DMS79 (cell line): ENCODE measurements around the gene TPD52L2.
"Not testable (repeated sequence)": the region's sequence is repeated elsewhere in the genome, so short reads cannot be mapped to it uniquely, and the experiment has no call there.

ENCODE experiments used
- DNase-seq: peaks from one replicate; lab custom pipeline; 2025; lab: John Stamatoyannopoulos, UW

Gene TPD52L2

GRCh38 chr20:63835021-63835858, 29.8 kb upstream of the TPD52L2 start:
- DNase-seq: peak; percentile 94

- DNase-seq: no peak
Measured at GRCh38 chr20:63836458-63837344, 28.4 kb upstream of the TPD52L2 start.

DNA sequence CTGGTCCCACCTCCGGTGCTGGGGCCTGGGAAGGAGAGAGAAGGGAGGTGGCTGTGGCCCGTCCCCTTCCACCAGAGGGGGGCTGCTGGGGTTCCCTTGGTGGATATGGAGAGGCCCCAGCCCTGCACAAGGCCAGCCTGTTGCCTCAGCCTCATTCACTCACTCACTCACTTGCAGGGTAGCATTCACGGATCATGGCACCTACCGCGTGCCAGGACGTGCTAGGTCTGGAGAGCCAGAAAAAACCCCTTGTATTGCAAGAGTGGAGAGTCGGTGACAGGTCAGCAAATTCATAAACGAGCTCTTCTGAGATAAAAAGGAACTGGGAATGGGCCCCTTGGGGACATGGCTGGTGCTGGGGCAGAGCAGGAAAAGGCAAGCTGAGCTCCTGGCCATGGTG, 27.6 kb upstream of the TPD52L2 start:
- DNase-seq: peak; percentile 68

- no peak for DNase-seq
Measured at GRCh38 chr20:63839620-63840019, 25.4 kb upstream of the TPD52L2 start.

DNA sequence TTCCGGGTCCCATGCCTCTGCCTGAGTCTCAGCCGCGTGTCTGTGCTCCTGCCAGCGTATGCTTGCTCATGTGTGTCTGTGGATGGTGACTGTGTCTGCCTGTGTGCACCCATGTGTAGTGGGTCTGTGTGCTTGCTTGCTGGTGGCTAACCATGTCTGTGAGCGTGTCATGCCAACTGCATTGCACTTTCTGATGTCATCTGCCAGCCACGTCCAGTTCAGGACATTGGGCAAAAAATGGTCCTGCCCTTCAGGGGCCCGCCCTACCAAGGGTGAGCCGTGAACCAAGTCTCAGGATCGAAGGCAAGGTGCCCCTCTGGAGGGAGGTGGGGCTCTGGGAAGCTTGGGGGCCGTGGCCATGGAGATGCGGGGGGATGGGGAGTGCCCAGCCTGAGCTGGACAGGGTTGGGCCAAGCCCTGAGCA, 24.7 kb upstream of the TPD52L2 start:
- DNase-seq: no peak

DNA sequence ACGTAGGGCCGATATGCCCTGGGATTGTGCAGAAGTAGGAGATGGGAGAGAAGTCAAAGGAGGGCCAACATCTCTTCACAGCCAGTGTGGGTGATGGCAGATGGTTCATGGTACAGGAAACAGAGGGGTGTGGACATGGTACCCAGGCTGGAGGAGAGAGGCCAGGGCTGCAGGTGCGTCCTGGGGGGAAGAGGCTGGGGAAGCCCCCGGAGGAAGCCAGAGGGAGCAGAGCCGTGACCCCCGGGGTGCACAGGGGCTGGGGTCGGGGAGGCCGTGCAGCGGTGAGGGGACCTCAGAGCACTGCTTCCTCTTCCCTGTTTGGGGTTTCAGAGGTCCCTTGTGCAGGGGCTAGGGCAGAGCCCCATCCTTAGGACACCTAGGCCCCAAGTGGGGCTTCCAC, 22.8 kb upstream of the TPD52L2 start:
- DNase-seq: no peak

DNA sequence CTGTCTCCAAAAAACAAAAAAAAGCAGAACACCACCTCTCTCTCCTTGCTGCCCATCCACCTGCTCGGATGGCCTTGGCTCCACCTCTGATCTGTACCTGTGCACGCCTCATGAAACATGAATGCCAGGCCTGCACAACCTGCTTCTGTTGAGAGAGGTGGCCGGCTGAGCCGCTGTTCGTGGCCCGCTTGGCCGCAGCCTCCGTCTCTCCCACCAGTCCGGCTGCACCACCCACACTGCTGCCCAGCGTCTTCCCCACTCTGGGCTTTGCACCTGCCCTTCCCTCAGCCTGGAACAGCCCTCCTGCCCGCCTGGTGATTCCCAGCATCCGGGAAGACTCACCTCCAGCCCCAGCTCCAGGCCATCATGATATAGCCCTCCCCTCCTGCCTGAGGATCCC, 21.8 kb upstream of the TPD52L2 start:
- peak; percentile 41 for DNase-seq

DNA sequence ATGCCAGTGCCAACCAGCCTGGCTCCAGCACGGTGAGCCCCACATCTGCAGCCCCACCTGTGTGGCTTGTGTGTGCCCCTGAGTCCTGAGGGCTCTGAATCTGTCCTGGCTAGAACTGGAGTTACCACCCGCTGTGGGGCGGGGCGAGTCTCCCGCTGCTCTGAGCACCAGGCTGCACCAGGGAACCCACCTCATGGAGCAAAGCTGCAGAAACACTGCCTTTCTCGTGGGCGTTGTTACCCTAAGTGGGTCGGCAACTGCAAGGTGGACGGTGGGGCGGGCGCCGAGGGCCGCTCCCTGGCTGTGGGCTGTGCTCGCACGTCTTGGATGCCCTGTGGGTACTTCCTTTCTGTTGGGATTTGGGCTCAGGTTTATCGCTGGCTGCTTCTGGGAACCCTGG, 21.3 kb upstream of the TPD52L2 start:
- DNase-seq: no peak

- DNase-seq: no peak
Measured at GRCh38 chr20:63844511-63844991, 20.5 kb upstream of the TPD52L2 start.

DNA sequence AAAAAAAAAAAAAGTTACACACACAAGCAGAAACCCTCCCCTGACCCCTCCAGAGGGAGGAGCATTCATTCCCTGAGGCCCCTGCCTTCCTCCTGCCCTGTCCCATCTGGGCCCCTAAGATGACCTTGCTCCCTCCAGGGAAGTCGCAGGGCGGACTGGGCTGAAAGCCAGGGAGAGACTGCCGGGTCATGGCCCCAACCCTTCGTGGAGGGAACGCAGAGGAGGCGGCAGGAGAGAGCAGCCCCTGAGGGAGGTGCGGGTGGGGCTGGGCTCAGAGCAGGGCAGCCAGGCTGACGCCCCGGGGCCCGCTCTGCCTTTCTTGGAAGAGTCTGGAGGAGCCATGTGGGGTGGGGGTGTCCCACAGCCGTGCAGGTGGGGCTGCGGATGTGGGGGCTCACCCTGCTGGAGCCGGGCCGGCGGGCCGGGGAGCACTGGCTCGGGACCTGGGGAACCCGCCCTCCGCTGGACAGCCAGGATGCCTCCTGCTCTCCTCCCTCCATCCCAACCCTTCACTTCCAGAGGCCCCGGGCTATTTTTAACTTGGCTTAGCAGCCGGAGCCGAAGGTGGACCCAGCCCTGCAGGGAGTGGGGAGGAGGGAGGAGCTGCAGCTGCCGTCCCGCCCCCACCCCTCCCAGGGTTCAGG, 18.8 kb upstream of the TPD52L2 start:
- no peak for DNase-seq

GRCh38 chr20:63846888-63847236, 18.2 kb upstream of the TPD52L2 start:
- DNase-seq: no peak

- DNase-seq: no peak
Measured at GRCh38 chr20:63847237-63848002, 17.6 kb upstream of the TPD52L2 start.

DNA sequence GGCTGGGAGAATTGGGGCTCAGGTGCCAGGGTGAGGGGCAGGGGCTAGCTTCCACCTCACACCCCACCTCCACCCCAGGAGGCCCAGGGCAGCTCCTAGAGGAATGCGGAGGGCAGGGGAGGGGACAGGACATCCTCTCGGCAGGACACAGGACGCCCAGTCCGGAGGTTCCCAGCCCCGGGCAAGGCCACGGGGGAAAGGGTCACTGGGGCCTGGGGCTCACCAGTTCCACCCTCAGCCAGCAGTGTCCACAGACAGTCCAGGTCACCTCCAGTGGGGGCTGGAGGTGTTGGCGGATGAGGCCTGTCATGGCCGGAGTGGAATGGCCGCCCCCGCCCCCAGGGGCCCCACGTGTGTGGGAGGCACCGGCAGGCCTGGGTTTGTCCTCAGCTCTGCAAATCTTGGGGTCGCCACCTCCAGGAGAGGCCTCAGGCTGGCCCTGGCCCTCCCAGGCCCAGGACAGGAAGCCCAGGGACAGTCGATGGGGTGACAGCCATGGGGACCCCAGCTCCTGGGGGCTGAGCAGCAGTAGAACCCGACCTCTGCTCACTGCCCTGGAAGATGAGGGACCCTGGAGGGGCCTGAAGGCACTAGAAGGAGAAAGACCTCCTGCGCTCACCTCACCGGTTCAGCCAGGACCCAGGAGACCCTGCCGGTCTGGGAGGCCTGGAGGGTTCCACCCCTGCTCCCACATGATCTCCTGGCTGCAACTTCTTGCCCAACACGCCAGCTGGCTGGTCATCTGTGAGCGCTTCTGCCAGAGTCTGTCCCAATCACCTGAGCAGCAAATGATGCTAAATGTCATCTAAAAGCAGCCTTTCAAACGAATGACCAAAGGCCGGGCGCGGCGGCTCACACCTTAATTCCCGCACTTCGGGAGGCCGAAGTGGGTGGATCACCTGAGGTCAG, 16.8 kb upstream of the TPD52L2 start:
- no peak for DNase-seq

DNA sequence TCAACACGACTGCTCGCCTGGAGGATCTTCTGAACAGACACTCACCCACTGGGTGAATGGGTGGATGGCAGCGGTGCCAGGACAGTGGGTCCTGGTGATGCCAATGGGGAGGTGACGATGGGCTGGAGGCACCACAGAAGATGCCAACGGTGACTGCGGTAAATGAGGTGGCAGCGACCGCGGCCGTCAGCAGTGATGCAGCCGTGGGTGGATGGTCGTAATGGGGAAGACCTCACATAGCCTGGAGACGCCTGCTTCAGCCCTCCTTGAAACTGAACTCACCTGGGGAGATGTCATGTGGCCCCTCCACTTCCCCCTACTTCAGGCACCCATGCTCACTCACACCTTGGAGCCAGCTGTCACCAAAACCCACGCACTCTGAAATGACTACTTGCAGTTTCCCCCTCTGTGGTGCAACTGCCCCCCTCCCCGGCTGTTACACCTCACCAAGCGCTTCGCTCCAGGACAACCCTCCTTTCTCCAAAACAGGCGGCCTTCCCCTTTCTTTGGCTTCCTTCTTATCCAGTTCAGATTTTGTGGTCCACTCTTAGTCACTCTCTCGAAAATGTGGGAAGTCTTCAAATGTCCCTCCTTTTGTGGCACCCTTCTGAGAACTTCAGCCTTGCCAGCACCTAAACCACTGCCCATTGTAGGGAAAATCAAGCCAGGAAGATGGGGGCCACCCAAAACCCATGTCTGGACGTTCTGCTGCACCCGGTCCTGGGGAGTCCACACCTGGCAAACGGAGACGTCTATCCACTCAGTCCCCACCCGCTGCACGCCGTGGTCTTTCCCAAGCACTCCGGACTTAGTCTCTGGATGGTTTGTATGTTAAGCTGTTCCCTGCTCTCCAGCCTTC, 14.2 kb upstream of the TPD52L2 start:
- DNase-seq: no peak

DNA sequence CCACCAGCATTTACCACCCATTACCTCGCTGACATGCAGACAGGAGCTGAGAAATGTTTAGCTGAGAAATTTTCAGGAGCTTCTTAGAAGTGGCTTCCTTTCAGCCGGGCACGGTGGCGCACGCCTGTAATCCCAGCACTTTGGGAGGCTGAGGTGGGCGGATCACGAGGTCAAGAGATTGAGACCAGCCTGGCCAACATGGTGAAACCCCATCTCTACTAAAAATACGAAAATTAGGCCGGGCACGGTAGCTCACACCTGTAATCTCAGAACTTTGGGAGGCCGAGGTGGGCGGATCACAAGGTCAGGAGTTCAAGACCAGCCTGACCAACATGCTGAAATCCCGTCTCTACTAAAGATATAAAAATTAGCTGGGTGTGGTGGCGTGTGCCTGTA, 13.5 kb upstream of the TPD52L2 start:
- not testable (repeated sequence) for DNase-seq

DNA sequence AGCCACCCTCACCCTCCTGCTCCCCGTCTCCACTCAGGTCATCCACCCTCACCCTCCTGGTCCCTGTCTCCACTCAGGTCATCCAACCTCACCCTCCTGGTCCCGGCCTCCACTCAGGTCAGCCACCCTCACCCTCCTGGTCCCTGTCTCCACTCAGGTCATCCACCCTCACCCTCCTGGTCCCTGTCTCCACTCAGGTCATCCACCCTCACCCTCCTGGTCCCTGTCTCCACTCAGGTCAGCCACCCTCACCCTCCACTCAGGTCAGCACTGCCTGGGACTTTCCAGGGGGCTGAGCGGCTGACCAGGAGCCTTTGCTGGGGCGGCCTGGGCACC, 11.4 kb upstream of the TPD52L2 start:
- DNase-seq: not testable (repeated sequence)

- no peak for DNase-seq
Measured at GRCh38 chr20:63854069-63854765, 10.9 kb upstream of the TPD52L2 start.

GRCh38 chr20:63854766-63855362, 10.2 kb upstream of the TPD52L2 start:
- no peak for DNase-seq
